ENCODE measurements around the gene DUSP16. TPM values are rescaled to one million over a fixed set of nuclear protein-coding genes. Genes with fewer than 3 reads are reported as not detected.

Gene DUSP16
- total RNA-seq, 2 donors from 2014 or later = 81.1 to 94.8 TPM

GRCh38 chr12:12470751-12471306 is 91.8 kb downstream of the DUSP16 start:
- Mint-ChIP-seq H3K36me3 (ENCODE audit: low read depth) (peaks cover 6% of the 10 kb centered on the region), H3K4me3 (peak overlapping the region; percentile 7), H3K27me3 (no peaks in the 10 kb centered on the region), H3K27ac (peak overlapping the region; percentile 99), H3K4me1 (peaks cover 60% of the 10 kb centered on the region)
- H3K9me3 ChIP-seq (ENCODE audit: control insufficient read depth, low read length, poor library complexity, severe bottlenecking) = no peaks in the 10 kb centered on the region
- ATAC-seq = no peak
- DNase-seq = no peak

GRCh38 chr12:12469386-12469785 is 93.3 kb downstream of the DUSP16 start:
- peaks cover 6% of the 10 kb centered on the region for H3K36me3 Mint-ChIP-seq (ENCODE audit: low read depth)
- H3K27ac Mint-ChIP-seq = peak overlapping the region; percentile 99
- DNase-seq (no peak), ATAC-seq (no peak)
- no peaks in the 10 kb centered on the region for H3K9me3 ChIP-seq (ENCODE audit: control insufficient read depth, low read length, poor library complexity, severe bottlenecking)
- peaks cover 63% of the 10 kb centered on the region for H3K4me1 Mint-ChIP-seq
- H3K4me3 Mint-ChIP-seq = peak overlapping the region; percentile 39
- no peaks in the 10 kb centered on the region for H3K27me3 Mint-ChIP-seq

- Mint-ChIP-seq H3K27ac (peak overlapping the region; percentile 99), H3K27me3 (no peaks in the 10 kb centered on the region), H3K36me3 (ENCODE audit: low read depth) (peaks cover 6% of the 10 kb centered on the region), H3K4me1 (peaks cover 61% of the 10 kb centered on the region), H3K4me3 (peak overlapping the region; percentile 57)
- no peaks in the 10 kb centered on the region for H3K9me3 ChIP-seq (ENCODE audit: control insufficient read depth, low read length, poor library complexity, severe bottlenecking)
- ATAC-seq (no peak), DNase-seq (no peak)
Observed at GRCh38 chr12:12468575-12468974, 94.1 kb downstream of the DUSP16 start.

GRCh38 chr12:12467688-12468261 is 94.9 kb downstream of the DUSP16 start:
- DNase-seq = peak; percentile 58 to 73 (median 66)
- Mint-ChIP-seq H3K4me1 (peaks cover 56% of the 10 kb centered on the region), H3K27ac (peak overlapping the region; percentile 99), H3K27me3 (no peaks in the 10 kb centered on the region), H3K36me3 (ENCODE audit: low read depth) (peaks cover 2% of the 10 kb centered on the region), H3K4me3 (peak overlapping the region; percentile 83)
- ATAC-seq = peak; percentile 74
- no peaks in the 10 kb centered on the region for H3K9me3 ChIP-seq (ENCODE audit: control insufficient read depth, low read length, poor library complexity, severe bottlenecking)

GRCh38 chr12:12467264-12467663 is 95.4 kb downstream of the DUSP16 start:
- ATAC-seq (peak; percentile 44), DNase-seq (peak in 2 of 3 donors; percentile 31 to 48)
- H3K4me3 Mint-ChIP-seq = peak overlapping the region; percentile 83
- peak overlapping the region; percentile 99 for H3K27ac Mint-ChIP-seq
- no peaks in the 10 kb centered on the region for H3K27me3 Mint-ChIP-seq
- peaks cover 57% of the 10 kb centered on the region for H3K4me1 Mint-ChIP-seq
- peaks cover 2% of the 10 kb centered on the region for H3K36me3 Mint-ChIP-seq (ENCODE audit: low read depth)
- no peaks in the 10 kb centered on the region for H3K9me3 ChIP-seq (ENCODE audit: control insufficient read depth, low read length, poor library complexity, severe bottlenecking)

GRCh38 chr12:12466157-12466556 is 96.5 kb downstream of the DUSP16 start:
- H3K4me1 Mint-ChIP-seq = peaks cover 65% of the 10 kb centered on the region

GRCh38 chr12:12465522-12465921 is 97.1 kb downstream of the DUSP16 start:
- no peaks in the 10 kb centered on the region for H3K27me3 Mint-ChIP-seq
- no peak for DNase-seq
- peak overlapping the region; percentile 99 for H3K27ac Mint-ChIP-seq
- peaks cover 2% of the 10 kb centered on the region for H3K36me3 Mint-ChIP-seq (ENCODE audit: low read depth)
- no peak for ATAC-seq
- no peaks in the 10 kb centered on the region for H3K9me3 ChIP-seq (ENCODE audit: control insufficient read depth, low read length, poor library complexity, severe bottlenecking)
- peak overlapping the region; percentile 84 for H3K4me3 Mint-ChIP-seq
- H3K4me1 Mint-ChIP-seq = peaks cover 64% of the 10 kb centered on the region

More at GRCh38 chr12:12466157-12466556, 96.5 kb downstream of the DUSP16 start:
- no peaks in the 10 kb centered on the region for H3K27me3 Mint-ChIP-seq
- H3K27ac Mint-ChIP-seq = peak overlapping the region; percentile 99
- H3K36me3 Mint-ChIP-seq (ENCODE audit: low read depth) = peaks cover 2% of the 10 kb centered on the region
- DNase-seq (peak; percentile 37 to 71 (median 65)), ATAC-seq (peak; percentile 83)
- H3K9me3 ChIP-seq (ENCODE audit: control insufficient read depth, low read length, poor library complexity, severe bottlenecking) = no peaks in the 10 kb centered on the region
- H3K4me3 Mint-ChIP-seq = peak overlapping the region; percentile 84

GRCh38 chr12:12461923-12462315 is 100.7 kb downstream of the DUSP16 start:
- peak overlapping the region; percentile 90 for H3K4me3 Mint-ChIP-seq
- no peaks in the 10 kb centered on the region for H3K27me3 Mint-ChIP-seq
- no peak for ATAC-seq
- H3K27ac Mint-ChIP-seq = peak overlapping the region; percentile 99
- no peaks in the 10 kb centered on the region for H3K9me3 ChIP-seq (ENCODE audit: control insufficient read depth, low read length, poor library complexity, severe bottlenecking)
- peaks cover 51% of the 10 kb centered on the region for H3K4me1 Mint-ChIP-seq
- DNase-seq = no peak
- peaks cover 4% of the 10 kb centered on the region for H3K36me3 Mint-ChIP-seq (ENCODE audit: low read depth)

GRCh38 chr12:12460935-12461922 is 101.4 kb downstream of the DUSP16 start:
- H3K4me1 Mint-ChIP-seq = peaks cover 50% of the 10 kb centered on the region
- H3K27me3 Mint-ChIP-seq = no peaks in the 10 kb centered on the region
- peak overlapping the region; percentile 90 for H3K4me3 Mint-ChIP-seq
- peak overlapping the region; percentile 99 for H3K27ac Mint-ChIP-seq
- H3K9me3 ChIP-seq (ENCODE audit: control insufficient read depth, low read length, poor library complexity, severe bottlenecking) = no peaks in the 10 kb centered on the region
- no peak for ATAC-seq
- peaks cover 2% of the 10 kb centered on the region for H3K36me3 Mint-ChIP-seq (ENCODE audit: low read depth)
- no peak for DNase-seq

- Mint-ChIP-seq H3K27ac (peak overlapping the region; percentile 96), H3K27me3 (no peaks in the 10 kb centered on the region), H3K4me3 (peak overlapping the region; percentile 31), H3K4me1 (peaks cover 35% of the 10 kb centered on the region), H3K36me3 (ENCODE audit: low read depth) (peaks cover 2% of the 10 kb centered on the region)
- no peaks in the 10 kb centered on the region for H3K9me3 ChIP-seq (ENCODE audit: control insufficient read depth, low read length, poor library complexity, severe bottlenecking)
- ATAC-seq (peak; percentile 85), DNase-seq (no peak)
Observed at GRCh38 chr12:12456637-12457036, 106.0 kb downstream of the DUSP16 start.

GRCh38 chr12:12454315-12454714 is 108.3 kb downstream of the DUSP16 start:
- Mint-ChIP-seq H3K36me3 (ENCODE audit: low read depth) (peaks cover 2% of the 10 kb centered on the region), H3K4me1 (peaks cover 22% of the 10 kb centered on the region), H3K4me3 (no peak overlapping the region), H3K27me3 (no peaks in the 10 kb centered on the region), H3K27ac (peak overlapping the region; percentile 96)
- no peaks in the 10 kb centered on the region for H3K9me3 ChIP-seq (ENCODE audit: control insufficient read depth, low read length, poor library complexity, severe bottlenecking)
- DNase-seq (no peak), ATAC-seq (no peak)

- peak overlapping the region; percentile 96 for H3K27ac Mint-ChIP-seq
- peaks cover 24% of the 10 kb centered on the region for H3K4me1 Mint-ChIP-seq
- H3K4me3 Mint-ChIP-seq = no peak overlapping the region
- peaks cover 4% of the 10 kb centered on the region for H3K36me3 Mint-ChIP-seq (ENCODE audit: low read depth)
- H3K27me3 Mint-ChIP-seq = no peaks in the 10 kb centered on the region
- no peaks in the 10 kb centered on the region for H3K9me3 ChIP-seq (ENCODE audit: control insufficient read depth, low read length, poor library complexity, severe bottlenecking)
- DNase-seq = no peak
- ATAC-seq = no peak
Observed at GRCh38 chr12:12453635-12454034, 109.0 kb downstream of the DUSP16 start.

GRCh38 chr12:12452326-12452902 is 110.2 kb downstream of the DUSP16 start:
- Mint-ChIP-seq H3K36me3 (ENCODE audit: low read depth) (peaks cover 2% of the 10 kb centered on the region), H3K4me3 (no peak overlapping the region), H3K4me1 (peaks cover 22% of the 10 kb centered on the region), H3K27me3 (no peaks in the 10 kb centered on the region), H3K27ac (no peak overlapping the region)
- no peaks in the 10 kb centered on the region for H3K9me3 ChIP-seq (ENCODE audit: control insufficient read depth, low read length, poor library complexity, severe bottlenecking)
- ATAC-seq (no peak), DNase-seq (no peak)

Data from T-helper 17 cell (primary cell).